IMR-90 (cell line): Measurements from ENCODE around the gene TCF4. TPM values are rescaled to one million over a fixed set of nuclear protein-coding genes. Genes with fewer than 3 reads are reported as not detected.

Source experiments
- ATAC-seq: fragments of 200-7000 bp; cut with Tn5 transposase; 2 replicates; pipeline ENCODE4 v1.9.1; 2020; ENCODE audit warnings: low read depth, mild to moderate bottlenecking, moderate library complexity
- BruUV-seq: library from RNA; stranded (reverse); fragments of 400-500 nt; replicated peaks from 2 replicates; lab custom pipeline; 2021; lab: Mats Ljungman, UMichigan
- CTCF ChIA-PET: fragments of 300-600 bp; formaldehyde crosslinking; extraction: SDS; loops from one replicate; lab custom pipeline; 2021; ENCODE audit warnings: antibody characterized with exemption; lab: Yijun Ruan, JAX
- POLR2A ChIA-PET: fragments of 300-600 bp; sonication (Branson Sonifier 250); formaldehyde crosslinking; loops from one replicate; lab custom pipeline; 2022; ENCODE audit warnings: antibody characterized with exemption; ENCODE audit not compliant: unreplicated experiment; lab: Charles Lee
- DNase-seq: peaks from one replicate; pipeline ENCODE4 v3.0.0; 2013
- H2AFZ ChIP-seq: replicated peaks from 2 replicates; pipeline ENCODE3; 2013; ENCODE audit warnings: low read length, mild to moderate bottlenecking; ENCODE audit not compliant: poor library complexity
- H2AK5ac ChIP-seq: 2 replicates; pipeline ENCODE4 v1.6.1; 2013; ENCODE audit warnings: low read depth, low read length, inconsistent platforms
- H2AK9ac ChIP-seq: replicated peaks from 2 replicates; pipeline ENCODE3; 2013; ENCODE audit warnings: mild to moderate bottlenecking, low read depth, low read length, moderate library complexity; ENCODE audit not compliant: poor library complexity
- H2BK120ac ChIP-seq: 2 replicates; pipeline ENCODE4 v1.6.1; 2013; ENCODE audit warnings: low read depth, low read length, inconsistent platforms
- H2BK15ac ChIP-seq: 3 replicates; pipeline ENCODE4 v1.6.1; 2013; ENCODE audit warnings: low read depth, low read length, inconsistent platforms
- H2BK20ac ChIP-seq: 2 replicates; pipeline ENCODE4 v1.6.1; 2013; ENCODE audit warnings: low read depth, mild to moderate bottlenecking, inconsistent platforms, low read length, moderate library complexity
- H2BK5ac ChIP-seq: 2 replicates; pipeline ENCODE4 v1.6.1; 2013; ENCODE audit warnings: mild to moderate bottlenecking, low read depth, low read length, inconsistent platforms; ENCODE audit not compliant: poor library complexity, severe bottlenecking
- H3K14ac ChIP-seq: replicated peaks from 2 replicates; pipeline ENCODE4 v1.6.1; 2013; ENCODE audit warnings: low read depth, low read length, inconsistent platforms
- H3K18ac ChIP-seq: 2 replicates; pipeline ENCODE4 v1.6.1; 2013; ENCODE audit warnings: low read depth, low read length, control low read depth
- H3K23ac ChIP-seq: 2 replicates; pipeline ENCODE4 v1.6.1; 2013; ENCODE audit warnings: low read depth, low read length, inconsistent platforms
- H3K27ac ChIP-seq: 2 replicates; pipeline ENCODE4 v1.5.1; 2013; ENCODE audit warnings: mild to moderate bottlenecking, control low read depth, low read length; ENCODE audit not compliant: insufficient read depth
- H3K27me3 ChIP-seq: 2 replicates; pipeline ENCODE4 v1.6.1; 2013; ENCODE audit warnings: low read length; ENCODE audit not compliant: control insufficient read depth, insufficient read depth
- H3K36me3 ChIP-seq: 2 replicates; pipeline ENCODE4 v1.6.1; 2013; ENCODE audit warnings: low read length, mixed read lengths; ENCODE audit not compliant: control insufficient read depth, insufficient read depth
- H3K4ac ChIP-seq: 2 replicates; pipeline ENCODE4 v1.6.1; 2013; ENCODE audit warnings: low read depth, low read length, inconsistent platforms
- H3K4me1 ChIP-seq: 2 replicates; pipeline ENCODE4 v1.6.1; 2013; ENCODE audit warnings: low read length, mixed read lengths; ENCODE audit not compliant: control insufficient read depth, insufficient read depth
- H3K4me2 ChIP-seq: 2 replicates; pipeline ENCODE4 v1.6.1; 2013; ENCODE audit warnings: low read depth, mild to moderate bottlenecking, control low read depth, low read length, moderate library complexity
- H3K4me3 ChIP-seq: 2 replicates; pipeline ENCODE4 v1.5.1; 2013; ENCODE audit warnings: low read depth, mild to moderate bottlenecking, control low read depth, low read length, moderate library complexity; ENCODE audit not compliant: insufficient read depth
- H3K56ac ChIP-seq: 2 replicates; pipeline ENCODE4 v1.6.1; 2013; ENCODE audit warnings: low read length, inconsistent platforms; ENCODE audit not compliant: insufficient read depth; ENCODE audit errors: extremely low read depth
- H3K79me1 ChIP-seq, 2 experiments: 2 replicates each; pipeline ENCODE4 v1.6.1; 2013; ENCODE audit warnings: low read length in 2 of 2, inconsistent platforms in 1 of 2, low read depth in 1 of 2
- H3K9ac ChIP-seq: 2 replicates; pipeline ENCODE4 v1.6.1; 2013; ENCODE audit warnings: low read depth, low read length, control low read depth
- H3K9me1 ChIP-seq: 2 replicates; pipeline ENCODE4 v1.6.1; 2013; ENCODE audit warnings: low read length, inconsistent platforms; ENCODE audit not compliant: insufficient read depth
- H3K9me3 ChIP-seq: 2 replicates; pipeline ENCODE4 v1.6.1; 2013; ENCODE audit warnings: low read length; ENCODE audit not compliant: control insufficient read depth, insufficient read depth
- H4K20me1 ChIP-seq: 2 replicates; pipeline ENCODE4 v1.6.1; 2013; ENCODE audit warnings: low read length, inconsistent platforms; ENCODE audit not compliant: insufficient read depth
- H4K5ac ChIP-seq: 2 replicates; pipeline ENCODE4 v1.6.1; 2013; ENCODE audit warnings: mild to moderate bottlenecking, low read depth, low read length, control low read depth
- H4K8ac ChIP-seq, 2 experiments: 2 replicates each; pipeline ENCODE4 v1.6.1; 2013; ENCODE audit warnings: low read depth in 2 of 2, low read length in 2 of 2, control low read depth in 1 of 2, inconsistent platforms in 1 of 2
- H4K91ac ChIP-seq: 2 replicates; pipeline ENCODE4 v1.6.1; 2013; ENCODE audit warnings: low read depth, low read length, inconsistent platforms; ENCODE audit not compliant: insufficient read depth
- CEBPB ChIP-seq: IDR thresholded peaks from 2 replicates; pipeline ENCODE4 v1.6.1; 2012; ENCODE audit warnings: low read depth, low read length, improper control_type of control experiment
- CHD1 ChIP-seq: IDR thresholded peaks from 2 replicates; pipeline ENCODE4 v1.6.1; 2012; ENCODE audit warnings: low read depth, low read length, improper control_type of control experiment
- CTCF ChIP-seq: conservative IDR thresholded peaks from 2 replicates; pipeline ENCODE4 v1.5.1; 2012; ENCODE audit warnings: mild to moderate bottlenecking, low read depth, low read length, improper control_type of control experiment
- FOS ChIP-seq: fragments of 150-350 bp; IDR thresholded peaks from 2 replicates; pipeline ENCODE4 v1.6.1; 2016; ENCODE audit warnings: low read depth, low read length
- MAFK ChIP-seq: IDR thresholded peaks from 2 replicates; pipeline ENCODE4 v1.6.1; 2012; ENCODE audit warnings: low read depth, low read length, improper control_type of control experiment
- MAZ ChIP-seq: IDR thresholded peaks from 2 replicates; pipeline ENCODE4 v1.6.1; 2012; ENCODE audit warnings: low read depth, mild to moderate bottlenecking, low read length, improper control_type of control experiment, moderate library complexity, borderline replicate concordance
- POLR2A ChIP-seq: IDR thresholded peaks from 2 replicates; pipeline ENCODE4 v1.6.1; 2012; ENCODE audit warnings: mild to moderate bottlenecking, low read depth, low read length
- RAD21 ChIP-seq: IDR thresholded peaks from 2 replicates; pipeline ENCODE4 v1.6.1; 2012; ENCODE audit warnings: low read length, improper control_type of control experiment
- RFX5 ChIP-seq: IDR thresholded peaks from 2 replicates; pipeline ENCODE4 v1.8.0; 2012; ENCODE audit warnings: low read depth, mild to moderate bottlenecking, low read length, moderate library complexity
- SMC3 ChIP-seq: fragments of 150-350 bp; IDR thresholded peaks from 2 replicates; pipeline ENCODE4 v1.6.1; 2016; ENCODE audit warnings: low read depth, mild to moderate bottlenecking, antibody characterized with exemption, low read length, moderate library complexity
- USF2 ChIP-seq: fragments of 150-350 bp; IDR thresholded peaks from 2 replicates; pipeline ENCODE4 v1.6.1; 2017; ENCODE audit warnings: mild to moderate bottlenecking, antibody characterized with exemption, low read length, low read depth
- WGBS, 2 experiments: methylation state at CpG; one replicate each; pipeline versions ENCODE4 v1.1.5 to v1.1.7; 2013; ENCODE audit warnings: missing lambda C conversion rate in 2 of 2; ENCODE audit not compliant: insufficient read length in 1 of 2; ENCODE audit errors: extremely low coverage in 2 of 2; 5-methylcytosine and 5-hydroxymethylcytosine counted together
- dilution Hi-C: fragments of 300-500 bp; cut with HindIII; formaldehyde crosslinking; loops from one replicate; pipeline ENCODE4 v1.14.3; 2018; ENCODE audit warnings: low sequenced_read_pairs; ENCODE audit not compliant: unreplicated experiment
- in situ Hi-C: fragments of 300-500 bp; cut with MboI; formaldehyde crosslinking; loops from 3 replicates; pipeline ENCODE4 v1.14.3; 2019; ENCODE audit warnings: low sequenced_read_pairs, inconsistent platforms, mixed read lengths
- intact Hi-C: fragments of 100-400 bp; cut with micrococcal nuclease; formaldehyde crosslinking; loops from 2 replicates; pipeline ENCODE4 v1.10.0; 2022
- polyA plus RNA-seq, 3 experiments: library from polyadenylated mRNA; depleted of rRNA; stranded (reverse); fragments of >200 nt; gene quantifications; 2 replicates each; pipeline ENCODE4 v1.2.3, GENCODE V29; 2012; ENCODE audit warnings: low replicate concordance in 1 of 3
- total RNA-seq: library from RNA; depleted of rRNA; stranded (reverse); fragments of >200 nt; gene quantifications from 2 replicates; pipeline ENCODE4 v1.2.3, GENCODE V29; 2012

TCF4 gene
- total and polyA plus RNA-seq, 2 of the 4 experiments (the other 2 are of a cell fraction), result 30.0 to 87.1 TPM

DNA sequence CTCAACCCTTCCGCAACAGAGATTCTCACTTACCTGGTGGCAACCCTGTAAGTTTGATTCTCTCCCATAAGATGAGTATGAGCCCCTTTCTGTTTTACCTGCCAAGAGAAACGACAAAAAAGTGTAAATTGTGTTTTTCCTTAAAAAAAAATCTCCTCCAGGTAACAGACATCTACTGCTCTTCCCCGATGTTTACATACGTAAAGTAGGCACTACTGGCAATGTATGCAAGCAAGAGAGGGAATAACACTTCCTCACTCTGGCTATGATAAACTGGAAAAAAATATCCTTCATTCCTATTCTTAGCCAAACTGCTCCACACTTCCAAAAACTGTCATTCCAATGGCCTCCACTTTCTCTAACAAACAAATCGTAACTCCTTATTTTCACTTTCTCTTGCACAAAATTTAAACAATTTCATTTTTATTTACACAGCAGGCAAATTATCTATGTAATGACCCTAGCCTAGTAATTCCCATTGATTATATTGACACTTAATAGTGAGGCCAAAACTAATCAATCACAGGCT is 184.5 kb downstream of the TCF4 start:
- no peak overlapping the region for H3K4me3 ChIP-seq
- H4K91ac ChIP-seq, result no peak overlapping the region; the same call in 1 of the 2 replicates
- H2AFZ ChIP-seq, result no peak overlapping the region
- no peak overlapping the region for H3K27ac ChIP-seq
- peak overlapping the region; percentile 58 for H3K23ac ChIP-seq
- H3K27me3 ChIP-seq, result no peaks in the 10 kb centered on the region
- peak overlapping the region; percentile 87; the same call in 1 of the 2 replicates for H3K18ac ChIP-seq
- peak overlapping the region; percentile 92 for H2BK5ac ChIP-seq
- peak overlapping the region; percentile 53; the same call in 1 of the 2 replicates for H2BK20ac ChIP-seq
- H4K5ac ChIP-seq, result no peak overlapping the region
- 0 out of 3 replicates have a peak overlapping the region, but pooled peaks have one; percentile 66 for H2BK15ac ChIP-seq
- H3K14ac ChIP-seq, result peak overlapping the region; percentile 57
- no peak for ATAC-seq
- TF ChIP-seq SMC3, result no peak
- TF ChIP-seq CTCF, result no peak
- TF ChIP-seq RFX5, result no peak
- TF ChIP-seq RAD21, result no peak
- no peak for TF ChIP-seq FOS
- TF ChIP-seq CEBPB, result no peak
- TF ChIP-seq CHD1, result no peak
- no peak for TF ChIP-seq POLR2A
- TF ChIP-seq USF2, result no peak
- TF ChIP-seq MAFK, result no peak
- no peak for TF ChIP-seq MAZ
- H3K79me1 ChIP-seq, result peaks cover 27 to 74% of the 10 kb centered on the region in 2 experiments
- peaks cover 13% of the 10 kb centered on the region for H3K4me1 ChIP-seq
- H4K20me1 ChIP-seq, result no peaks in the 10 kb centered on the region
- no peak overlapping the region; the same call in 1 of the 2 replicates for H3K56ac ChIP-seq
- intact Hi-C loops (loop anchor here (2.0 to 5.0 kb wide), 3 partner anchors 83 to 184 kb away; partner anchors contain the start of gene TCF4), in situ Hi-C loops (loop anchor here (25.0 kb wide), 1 partner anchor 166 kb away; no protein-coding TSS in a partner anchor), dilution Hi-C loops (no loop called here)
- no peaks in the 10 kb centered on the region for H3K9me3 ChIP-seq
- peak overlapping the region; percentile 39 for H2BK120ac ChIP-seq
- no peaks in the 10 kb centered on the region for H3K36me3 ChIP-seq
- 100% methylated on average over 1 of the region's 5 CpGs; no CpG with 5 or more reads in 1 of the 2 experiments for WGBS, 2 experiments
- no peak for DNase-seq
- peak overlapping the region; percentile 75; the same call in 1 of the 2 replicates for H3K4me2 ChIP-seq
- CTCF ChIA-PET, result interaction anchor here (1.1 kb wide), 1 partner anchor 12 kb away, joined by 5 read pairs; no protein-coding TSS in a partner anchor
- H2AK5ac ChIP-seq, result peak overlapping the region; percentile 56; the same call in 1 of the 2 replicates
- H4K8ac ChIP-seq, result peak overlapping the region; percentile 23 to 41; a peak in 3 of 4 replicates
- H3K9ac ChIP-seq, result peak overlapping the region; percentile 7; the same call in 1 of the 2 replicates
- H3K4ac ChIP-seq, result peak overlapping the region; percentile 58; the same call in 1 of the 2 replicates
- H2AK9ac ChIP-seq, result no peak overlapping the region
- no TSS peak for BruUV-seq
- POLR2A ChIA-PET, result no interaction called here
- H3K9me1 ChIP-seq, result peaks cover 3% of the 10 kb centered on the region; the same call in 1 of the 2 replicates
